Loucy (cell line): ENCODE measurements around the gene HTR2A.

Source experiments
- EZH2phosphoT487 ChIP-seq: fragments of 200-600 bp; IDR thresholded peaks from 2 replicates; pipeline ENCODE4 v1.6.1; 2018; ENCODE audit warnings: antibody characterized with exemption, mild to moderate bottlenecking, moderate library complexity, borderline replicate concordance
- TF ChIP-seq, protein P1 (sequence below): fragments of 200-600 bp; sonication (generic); conservative IDR thresholded peaks from 2 replicates; pipeline ENCODE4 v1.5.1; 2014; ENCODE audit warnings: mild to moderate bottlenecking, antibody characterized with exemption, low read length

DNA sequence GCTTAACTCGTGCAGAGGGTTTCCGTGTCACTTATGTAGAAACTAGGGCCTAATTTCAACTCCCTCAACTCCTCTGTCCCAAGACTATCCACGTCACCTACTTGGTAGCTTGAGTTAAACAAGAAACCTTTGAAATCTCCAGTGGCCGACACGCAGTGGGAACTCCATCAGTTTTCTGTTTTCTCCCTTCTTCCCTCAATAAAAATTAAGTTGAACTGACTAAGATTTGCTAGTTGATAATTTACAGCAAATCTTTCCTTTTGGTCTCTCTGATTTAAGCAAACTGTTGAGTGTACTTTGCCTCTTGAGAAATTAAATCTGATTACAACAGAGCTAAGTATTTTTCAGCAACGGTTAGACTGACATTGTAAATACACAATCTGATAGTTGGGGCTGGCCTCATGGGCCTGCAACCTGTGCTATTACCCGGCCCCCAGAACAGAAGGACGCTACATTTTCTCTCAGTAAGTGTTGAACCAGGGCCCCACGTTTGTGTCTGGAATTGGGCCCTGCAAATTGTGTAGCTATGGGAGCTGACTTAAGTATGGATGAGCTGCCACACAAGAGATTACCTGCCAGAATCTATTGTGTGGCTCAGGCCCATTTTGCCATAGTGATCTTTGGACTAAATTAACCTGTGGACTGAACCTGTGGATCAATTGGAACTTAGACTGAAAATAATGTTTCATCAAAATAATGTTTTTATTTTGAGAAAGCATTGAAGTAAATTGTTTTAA, 99.2 kb downstream of the HTR2A start:
- TF ChIP-seq, protein P1, sequence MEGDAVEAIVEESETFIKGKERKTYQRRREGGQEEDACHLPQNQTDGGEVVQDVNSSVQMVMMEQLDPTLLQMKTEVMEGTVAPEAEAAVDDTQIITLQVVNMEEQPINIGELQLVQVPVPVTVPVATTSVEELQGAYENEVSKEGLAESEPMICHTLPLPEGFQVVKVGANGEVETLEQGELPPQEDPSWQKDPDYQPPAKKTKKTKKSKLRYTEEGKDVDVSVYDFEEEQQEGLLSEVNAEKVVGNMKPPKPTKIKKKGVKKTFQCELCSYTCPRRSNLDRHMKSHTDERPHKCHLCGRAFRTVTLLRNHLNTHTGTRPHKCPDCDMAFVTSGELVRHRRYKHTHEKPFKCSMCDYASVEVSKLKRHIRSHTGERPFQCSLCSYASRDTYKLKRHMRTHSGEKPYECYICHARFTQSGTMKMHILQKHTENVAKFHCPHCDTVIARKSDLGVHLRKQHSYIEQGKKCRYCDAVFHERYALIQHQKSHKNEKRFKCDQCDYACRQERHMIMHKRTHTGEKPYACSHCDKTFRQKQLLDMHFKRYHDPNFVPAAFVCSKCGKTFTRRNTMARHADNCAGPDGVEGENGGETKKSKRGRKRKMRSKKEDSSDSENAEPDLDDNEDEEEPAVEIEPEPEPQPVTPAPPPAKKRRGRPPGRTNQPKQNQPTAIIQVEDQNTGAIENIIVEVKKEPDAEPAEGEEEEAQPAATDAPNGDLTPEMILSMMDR = no peak
- no peak for TF ChIP-seq EZH2phosphoT487
